ENCODE results near the gene ZMIZ1. TPM values are rescaled to one million over a fixed set of nuclear protein-coding genes. Genes with fewer than 3 reads are reported as not detected.

The ZMIZ1 gene
- total RNA-seq, 1 donor from 2014 or later, result 93.9 TPM

DNA sequence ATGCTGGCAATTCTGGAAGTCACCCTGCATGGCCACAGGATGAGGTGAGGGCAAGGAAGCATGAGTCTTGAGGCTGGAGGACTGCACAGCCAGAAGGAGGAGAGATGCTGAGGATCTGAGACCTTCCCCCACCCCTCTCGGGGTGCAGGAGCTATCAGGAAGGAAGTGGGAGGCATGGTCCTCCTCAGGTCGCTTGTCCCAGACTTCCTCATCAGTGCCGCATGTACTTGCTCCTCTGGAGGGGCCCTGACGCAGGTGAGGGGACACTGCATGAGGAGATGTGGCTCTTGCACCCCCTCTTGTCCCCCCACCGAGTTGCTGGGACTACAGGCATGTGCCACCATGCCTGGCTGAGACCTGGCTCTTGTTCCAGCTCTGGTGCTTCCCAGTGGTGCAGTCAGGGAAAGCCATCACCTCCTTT is 5.7 kb upstream of the ZMIZ1 start:
- intact Hi-C loops (cut with micrococcal nuclease), result no loop called here
- Mint-ChIP-seq H3K4me1 (peaks cover 14% of the 10 kb centered on the region), H3K27me3 (peaks cover 10% of the 10 kb centered on the region), H3K27ac (no peak overlapping the region), H3K4me3 (no peak overlapping the region), H3K36me3 (ENCODE audit: low read depth) (no peaks in the 10 kb centered on the region), H3K9me3 (no peaks in the 10 kb centered on the region)
- POLR2A ChIA-PET, result interaction anchor here (1.0 kb wide), 1 partner anchor 8 kb away, joined by 3 read pairs; no protein-coding TSS in a partner anchor
- DNase-seq (no peak), ATAC-seq (ENCODE audit: low read depth) (no peak)
- CTCF ChIA-PET, result no interaction called here
- TF ChIP-seq, protein P1, sequence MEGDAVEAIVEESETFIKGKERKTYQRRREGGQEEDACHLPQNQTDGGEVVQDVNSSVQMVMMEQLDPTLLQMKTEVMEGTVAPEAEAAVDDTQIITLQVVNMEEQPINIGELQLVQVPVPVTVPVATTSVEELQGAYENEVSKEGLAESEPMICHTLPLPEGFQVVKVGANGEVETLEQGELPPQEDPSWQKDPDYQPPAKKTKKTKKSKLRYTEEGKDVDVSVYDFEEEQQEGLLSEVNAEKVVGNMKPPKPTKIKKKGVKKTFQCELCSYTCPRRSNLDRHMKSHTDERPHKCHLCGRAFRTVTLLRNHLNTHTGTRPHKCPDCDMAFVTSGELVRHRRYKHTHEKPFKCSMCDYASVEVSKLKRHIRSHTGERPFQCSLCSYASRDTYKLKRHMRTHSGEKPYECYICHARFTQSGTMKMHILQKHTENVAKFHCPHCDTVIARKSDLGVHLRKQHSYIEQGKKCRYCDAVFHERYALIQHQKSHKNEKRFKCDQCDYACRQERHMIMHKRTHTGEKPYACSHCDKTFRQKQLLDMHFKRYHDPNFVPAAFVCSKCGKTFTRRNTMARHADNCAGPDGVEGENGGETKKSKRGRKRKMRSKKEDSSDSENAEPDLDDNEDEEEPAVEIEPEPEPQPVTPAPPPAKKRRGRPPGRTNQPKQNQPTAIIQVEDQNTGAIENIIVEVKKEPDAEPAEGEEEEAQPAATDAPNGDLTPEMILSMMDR (IDR thresholded peaks at IDR 0.05), result no peak

DNA sequence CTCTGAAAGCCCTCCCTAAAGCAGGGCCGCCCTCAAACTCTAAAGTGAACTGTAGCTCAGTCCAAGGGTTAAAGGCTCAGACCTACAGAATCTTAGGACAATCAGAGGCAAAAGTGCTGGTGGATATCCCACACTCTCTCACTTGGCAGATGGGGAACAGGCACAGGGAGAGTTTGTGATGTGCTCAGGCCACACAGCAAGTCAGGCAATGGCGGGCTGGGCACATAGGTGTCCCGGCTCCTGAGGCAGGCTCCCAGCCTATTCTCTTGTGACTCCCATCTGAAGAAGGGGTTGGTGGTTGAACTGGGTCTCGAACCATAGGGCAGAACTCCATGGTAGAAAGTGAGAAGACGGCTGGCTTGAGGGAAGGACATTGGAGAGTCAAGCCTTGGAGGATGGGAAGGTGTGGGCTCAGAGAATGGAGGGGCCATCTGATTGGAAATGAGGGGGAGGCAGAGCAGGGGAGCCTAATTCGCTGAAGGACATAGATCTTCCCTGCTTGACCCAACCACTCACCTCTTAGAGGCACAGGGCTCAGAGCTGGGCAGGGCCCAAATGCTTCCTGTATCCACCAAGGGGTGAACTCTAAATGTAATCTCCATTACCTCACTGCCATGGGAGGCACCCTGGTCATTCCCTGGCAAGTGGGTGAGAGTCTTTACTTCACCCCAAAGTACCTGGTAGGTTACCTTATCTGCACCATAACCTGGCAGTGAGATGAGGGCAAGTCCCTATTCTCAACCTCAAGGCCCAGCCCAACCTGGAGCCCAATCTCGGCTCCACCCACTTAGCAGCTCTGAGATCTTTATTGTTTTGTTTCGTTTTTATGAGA is 4.9 kb upstream of the ZMIZ1 start:
- Mint-ChIP-seq H3K4me1 (peaks cover 18% of the 10 kb centered on the region), H3K27ac (no peak overlapping the region), H3K4me3 (no peak overlapping the region), H3K36me3 (ENCODE audit: low read depth) (peaks cover 1% of the 10 kb centered on the region), H3K27me3 (peaks cover 6% of the 10 kb centered on the region), H3K9me3 (no peaks in the 10 kb centered on the region)
- ChIA-PET CTCF (interaction anchor here (1.6 kb wide), 1 partner anchor 132 kb away, joined by 5 read pairs; no protein-coding TSS in a partner anchor), POLR2A (no interaction called here)
- intact Hi-C loops (cut with micrococcal nuclease), result no loop called here
- ATAC-seq (ENCODE audit: low read depth), result no peak
- TF ChIP-seq, protein P1 (IDR thresholded peaks at IDR 0.05), result no peak
- DNase-seq, result no peak

DNA sequence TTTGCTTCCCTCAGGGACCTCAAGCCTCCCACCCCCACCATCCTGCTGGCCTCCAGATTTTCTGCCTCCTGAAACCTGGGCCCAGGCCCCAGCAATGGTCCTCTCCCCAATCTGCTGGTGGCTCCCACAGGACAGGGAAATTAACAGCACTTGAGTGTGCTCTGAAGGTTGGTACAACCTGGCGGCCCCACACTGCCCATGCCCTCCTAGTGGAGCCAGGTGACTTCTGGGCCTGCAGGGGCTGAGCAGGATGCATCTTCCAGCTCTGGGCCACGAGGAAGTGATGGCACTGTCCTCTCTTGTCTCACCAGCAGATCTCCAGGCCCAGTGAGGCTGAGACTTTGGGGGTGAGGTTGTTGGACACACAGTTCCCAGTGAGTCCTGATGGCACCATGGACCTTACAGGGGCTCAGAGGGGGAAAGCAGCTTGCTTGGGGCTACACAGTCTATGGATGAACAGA is 3.6 kb upstream of the ZMIZ1 start:
- H3K9me3 Mint-ChIP-seq, result no peaks in the 10 kb centered on the region
- ATAC-seq (ENCODE audit: low read depth) (no peak), DNase-seq (no peak)
- intact Hi-C loops (cut with micrococcal nuclease), result loop anchor here (5.0 kb wide), 5 partner anchors 73 to 1018 kb away; partner anchors contain the start of gene PPIF
- TF ChIP-seq, protein P1 (IDR thresholded peaks at IDR 0.05), result no peak
- CTCF ChIA-PET, result interaction anchor here (1.6 kb wide), 1 partner anchor 130 kb away, joined by 5 read pairs; no protein-coding TSS in a partner anchor
- H3K4me1 Mint-ChIP-seq, result peaks cover 22% of the 10 kb centered on the region
- H3K27ac Mint-ChIP-seq, result no peak overlapping the region
- peaks cover 5% of the 10 kb centered on the region for H3K36me3 Mint-ChIP-seq (ENCODE audit: low read depth)
- POLR2A ChIA-PET, result no interaction called here
- H3K4me3 Mint-ChIP-seq, result no peak overlapping the region
- H3K27me3 Mint-ChIP-seq, result peaks cover 6% of the 10 kb centered on the region

DNA sequence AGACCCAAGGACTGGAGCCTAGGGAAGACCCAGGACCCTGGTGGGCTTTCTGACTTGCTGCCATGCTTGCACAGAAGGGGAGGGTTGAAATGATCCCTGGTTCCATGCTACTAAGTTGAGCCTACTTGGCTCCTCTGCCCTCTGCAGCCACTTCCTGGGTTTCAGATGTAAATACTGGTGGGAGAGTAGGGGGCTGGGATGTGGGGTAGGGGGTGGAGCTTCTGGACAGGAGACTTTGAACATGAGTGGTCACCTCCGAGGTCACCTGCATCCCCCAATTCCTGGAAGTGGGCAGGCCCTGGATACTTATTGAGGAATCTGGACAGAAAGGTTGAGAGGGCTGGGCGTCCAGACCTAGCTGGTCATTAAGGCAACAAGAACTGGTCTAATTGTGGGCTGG is 2.9 kb upstream of the ZMIZ1 start:
- Mint-ChIP-seq H3K9me3 (no peaks in the 10 kb centered on the region), H3K4me3 (peak overlapping the region; percentile 57), H3K27ac (no peak overlapping the region), H3K36me3 (ENCODE audit: low read depth) (peaks cover 5% of the 10 kb centered on the region), H3K4me1 (peaks cover 24% of the 10 kb centered on the region), H3K27me3 (peaks cover 6% of the 10 kb centered on the region)
- ATAC-seq (ENCODE audit: low read depth) (no peak), DNase-seq (no peak)
- POLR2A ChIA-PET, result no interaction called here
- CTCF ChIA-PET, result no interaction called here
- TF ChIP-seq, protein P1 (IDR thresholded peaks at IDR 0.05), result no peak
- intact Hi-C loops (cut with micrococcal nuclease), result loop anchor here (2.0 to 5.0 kb wide), 6 partner anchors 33 to 1019 kb away; partner anchors contain the start of gene PPIF
